ENCODE measurements around the gene NUTF2.

Gene NUTF2

DNA sequence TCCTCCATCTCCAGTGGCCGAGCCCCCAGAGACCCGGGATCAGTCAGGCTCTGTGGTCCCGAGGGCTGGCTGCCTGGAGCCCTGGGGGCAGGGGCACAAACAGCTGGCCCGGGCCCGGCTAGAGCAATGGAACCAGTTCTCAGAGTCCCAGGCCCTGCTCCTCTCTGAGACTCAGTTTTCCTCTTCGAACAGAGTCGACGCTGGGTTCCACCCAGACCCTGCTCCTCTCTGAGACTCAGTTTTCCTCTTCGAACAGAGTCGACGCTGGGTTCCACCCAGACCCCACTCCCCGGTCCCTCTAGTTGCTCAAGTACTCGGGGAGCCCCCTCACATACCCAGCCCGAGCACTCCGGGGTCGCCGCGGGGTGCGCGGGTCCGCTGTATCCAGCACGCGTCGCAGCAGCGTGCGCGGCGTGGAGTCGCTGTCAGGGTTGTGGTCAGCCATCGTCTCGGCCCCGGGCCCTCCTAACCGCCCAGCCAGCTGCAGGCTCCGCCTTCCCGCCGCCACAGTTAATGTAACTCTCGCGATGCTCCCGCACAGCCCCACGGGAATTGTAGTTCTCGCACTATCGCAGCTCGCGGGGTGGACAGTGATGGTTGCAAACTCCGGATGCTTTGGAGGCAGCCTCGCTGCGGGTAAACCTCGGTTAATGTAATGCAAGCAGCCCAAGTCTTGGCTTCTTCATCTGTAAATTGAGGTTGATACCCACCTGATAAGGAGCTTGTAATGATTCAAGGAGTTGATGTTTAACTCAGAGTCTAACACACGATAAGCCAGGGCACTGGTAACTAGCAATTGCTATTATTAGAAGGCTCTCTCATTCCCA is 13.1 kb upstream of the NUTF2 start (continued):
- TF ChIP-seq, protein P1, sequence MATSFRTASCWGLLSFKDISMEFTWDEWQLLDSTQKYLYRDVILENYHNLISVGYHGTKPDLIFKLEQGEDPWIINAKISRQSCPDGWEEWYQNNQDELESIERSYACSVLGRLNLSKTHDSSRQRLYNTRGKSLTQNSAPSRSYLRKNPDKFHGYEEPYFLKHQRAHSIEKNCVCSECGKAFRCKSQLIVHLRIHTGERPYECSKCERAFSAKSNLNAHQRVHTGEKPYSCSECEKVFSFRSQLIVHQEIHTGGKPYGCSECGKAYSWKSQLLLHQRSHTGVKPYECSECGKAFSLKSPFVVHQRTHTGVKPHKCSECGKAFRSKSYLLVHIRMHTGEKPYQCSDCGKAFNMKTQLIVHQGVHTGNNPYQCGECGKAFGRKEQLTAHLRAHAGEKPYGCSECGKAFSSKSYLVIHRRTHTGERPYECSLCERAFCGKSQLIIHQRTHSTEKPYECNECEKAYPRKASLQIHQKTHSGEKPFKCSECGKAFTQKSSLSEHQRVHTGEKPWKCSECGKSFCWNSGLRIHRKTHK (tag by site-specific recombination; IDR thresholded peaks at IDR 0.05), result no peak
- TF ChIP-seq ZBTB17 (tag by site-specific recombination; IDR thresholded peaks at IDR 0.05) (no peak), ZNF239 (tag by site-specific recombination; IDR thresholded peaks at IDR 0.05) (no peak), ZSCAN16 (tag by site-specific recombination; IDR thresholded peaks at IDR 0.05) (no peak), ZNF560 (tag by site-specific recombination; IDR thresholded peaks at IDR 0.05; ENCODE audit: borderline replicate concordance) (no peak), ZNF558 (tag by site-specific recombination; IDR thresholded peaks at IDR 0.05) (no peak), KLF8 (tag by site-specific recombination; IDR thresholded peaks at IDR 0.05) (peak; percentile 74), ZNF791 (tag by site-specific recombination; IDR thresholded peaks at IDR 0.05) (no peak), ZBTB8A (tag by site-specific recombination; IDR thresholded peaks at IDR 0.05) (no peak), ZNF777 (tag by site-specific recombination; IDR thresholded peaks at IDR 0.05; ENCODE audit: borderline replicate concordance) (no peak), ZNF510 (tag by site-specific recombination; IDR thresholded peaks at IDR 0.05; ENCODE audit: insufficient replicate concordance) (no peak), ZNF274 (IDR thresholded peaks at IDR 0.05; ENCODE audit: low read length) (no peak), ZNF274 (tag by site-specific recombination; IDR thresholded peaks at IDR 0.05; ENCODE audit: borderline replicate concordance) (no peak), REPIN1 (tag by site-specific recombination; IDR thresholded peaks at IDR 0.05; ENCODE audit: low read depth) (no peak), ZNF626 (tag by site-specific recombination; IDR thresholded peaks at IDR 0.05) (no peak), ZNF23 (tag by site-specific recombination; IDR thresholded peaks at IDR 0.05; ENCODE audit: borderline replicate concordance) (no peak), ZNF324 (tag by site-specific recombination; IDR thresholded peaks at IDR 0.05) (no peak), ZNF266 (tag by site-specific recombination; IDR thresholded peaks at IDR 0.05; ENCODE audit: low read depth) (no peak), ZNF548 (tag by site-specific recombination; IDR thresholded peaks at IDR 0.05) (no peak), TRIM28 (IDR thresholded peaks at IDR 0.05; ENCODE audit: borderline replicate concordance, low read length) (no peak), ZNF623 (tag by site-specific recombination; IDR thresholded peaks at IDR 0.05) (no peak), KLF16 (tag by site-specific recombination; IDR thresholded peaks at IDR 0.05) (peak; percentile 81; the same call in 1 of the 2 replicates), ZXDB (tag by site-specific recombination; IDR thresholded peaks at IDR 0.05) (peak; percentile 86), EGR2 (tag by site-specific recombination; IDR thresholded peaks at IDR 0.05; ENCODE audit: low read depth) (no peak), GFI1B (tag by site-specific recombination; IDR thresholded peaks at IDR 0.05) (no peak), ZNF37A (tag by site-specific recombination; IDR thresholded peaks at IDR 0.05) (no peak), ZNF24 (tag by site-specific recombination; IDR thresholded peaks at IDR 0.05) (0 out of 2 replicates have a peak, but pooled peaks have one; percentile 32), ZBTB21 (tag by site-specific recombination; IDR thresholded peaks at IDR 0.05) (no peak), ZNF146 (tag by site-specific recombination; IDR thresholded peaks at IDR 0.05) (no peak)
- TF ChIP-seq, protein P2, sequence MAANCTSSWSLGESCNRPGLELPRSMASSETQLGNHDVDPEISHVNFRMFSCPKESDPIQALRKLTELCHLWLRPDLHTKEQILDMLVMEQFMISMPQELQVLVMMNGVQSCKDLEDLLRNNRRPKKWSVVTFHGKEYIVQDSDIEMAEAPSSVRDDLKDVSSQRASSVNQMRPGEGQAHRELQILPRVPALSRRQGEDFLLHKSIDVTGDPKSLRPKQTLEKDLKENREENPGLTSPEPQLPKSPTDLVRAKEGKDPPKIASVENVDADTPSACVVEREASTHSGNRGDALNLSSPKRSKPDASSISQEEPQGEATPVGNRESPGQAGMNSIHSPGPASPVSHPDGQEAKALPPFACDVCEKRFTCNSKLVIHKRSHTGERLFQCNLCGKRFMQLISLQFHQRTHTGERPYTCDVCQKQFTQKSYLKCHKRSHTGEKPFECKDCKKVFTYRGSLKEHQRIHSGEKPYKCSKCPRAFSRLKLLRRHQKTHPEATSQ (tag by site-specific recombination; IDR thresholded peaks at IDR 0.05), result no peak
- TF ChIP-seq, protein P3, sequence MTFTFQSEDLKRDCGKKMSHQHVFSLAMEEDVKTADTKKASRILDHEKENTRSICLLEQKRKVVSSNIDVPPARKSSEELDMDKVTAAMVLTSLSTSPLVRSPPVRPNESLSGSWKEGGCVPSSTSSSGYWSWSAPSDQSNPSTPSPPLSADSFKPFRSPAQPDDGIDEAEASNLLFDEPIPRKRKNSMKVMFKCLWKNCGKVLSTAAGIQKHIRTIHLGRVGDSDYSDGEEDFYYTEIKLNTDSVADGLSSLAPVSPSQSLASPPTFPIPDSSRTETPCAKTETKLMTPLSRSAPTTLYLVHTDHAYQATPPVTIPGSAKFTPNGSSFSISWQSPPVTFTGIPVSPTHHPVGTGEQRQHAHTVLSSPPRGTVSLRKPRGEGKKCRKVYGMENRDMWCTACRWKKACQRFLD (tag by site-specific recombination; IDR thresholded peaks at IDR 0.05), result no peak
- TF ChIP-seq, protein P4, sequence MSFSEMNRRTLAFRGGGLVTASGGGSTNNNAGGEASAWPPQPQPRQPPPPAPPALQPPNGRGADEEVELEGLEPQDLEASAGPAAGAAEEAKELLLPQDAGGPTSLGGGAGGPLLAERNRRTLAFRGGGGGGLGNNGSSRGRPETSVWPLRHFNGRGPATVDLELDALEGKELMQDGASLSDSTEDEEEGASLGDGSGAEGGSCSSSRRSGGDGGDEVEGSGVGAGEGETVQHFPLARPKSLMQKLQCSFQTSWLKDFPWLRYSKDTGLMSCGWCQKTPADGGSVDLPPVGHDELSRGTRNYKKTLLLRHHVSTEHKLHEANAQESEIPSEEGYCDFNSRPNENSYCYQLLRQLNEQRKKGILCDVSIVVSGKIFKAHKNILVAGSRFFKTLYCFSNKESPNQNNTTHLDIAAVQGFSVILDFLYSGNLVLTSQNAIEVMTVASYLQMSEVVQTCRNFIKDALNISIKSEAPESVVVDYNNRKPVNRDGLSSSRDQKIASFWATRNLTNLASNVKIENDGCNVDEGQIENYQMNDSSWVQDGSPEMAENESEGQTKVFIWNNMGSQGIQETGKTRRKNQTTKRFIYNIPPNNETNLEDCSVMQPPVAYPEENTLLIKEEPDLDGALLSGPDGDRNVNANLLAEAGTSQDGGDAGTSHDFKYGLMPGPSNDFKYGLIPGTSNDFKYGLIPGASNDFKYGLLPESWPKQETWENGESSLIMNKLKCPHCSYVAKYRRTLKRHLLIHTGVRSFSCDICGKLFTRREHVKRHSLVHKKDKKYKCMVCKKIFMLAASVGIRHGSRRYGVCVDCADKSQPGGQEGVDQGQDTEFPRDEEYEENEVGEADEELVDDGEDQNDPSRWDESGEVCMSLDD (tag by site-specific recombination; IDR thresholded peaks at IDR 0.05), result no peak
- TF ChIP-seq, protein P5, sequence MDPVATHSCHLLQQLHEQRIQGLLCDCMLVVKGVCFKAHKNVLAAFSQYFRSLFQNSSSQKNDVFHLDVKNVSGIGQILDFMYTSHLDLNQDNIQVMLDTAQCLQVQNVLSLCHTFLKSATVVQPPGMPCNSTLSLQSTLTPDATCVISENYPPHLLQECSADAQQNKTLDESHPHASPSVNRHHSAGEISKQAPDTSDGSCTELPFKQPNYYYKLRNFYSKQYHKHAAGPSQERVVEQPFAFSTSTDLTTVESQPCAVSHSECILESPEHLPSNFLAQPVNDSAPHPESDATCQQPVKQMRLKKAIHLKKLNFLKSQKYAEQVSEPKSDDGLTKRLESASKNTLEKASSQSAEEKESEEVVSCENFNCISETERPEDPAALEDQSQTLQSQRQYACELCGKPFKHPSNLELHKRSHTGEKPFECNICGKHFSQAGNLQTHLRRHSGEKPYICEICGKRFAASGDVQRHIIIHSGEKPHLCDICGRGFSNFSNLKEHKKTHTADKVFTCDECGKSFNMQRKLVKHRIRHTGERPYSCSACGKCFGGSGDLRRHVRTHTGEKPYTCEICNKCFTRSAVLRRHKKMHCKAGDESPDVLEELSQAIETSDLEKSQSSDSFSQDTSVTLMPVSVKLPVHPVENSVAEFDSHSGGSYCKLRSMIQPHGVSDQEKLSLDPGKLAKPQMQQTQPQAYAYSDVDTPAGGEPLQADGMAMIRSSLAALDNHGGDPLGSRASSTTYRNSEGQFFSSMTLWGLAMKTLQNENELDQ (tag by site-specific recombination; IDR thresholded peaks at IDR 0.05; ENCODE audit: low read depth), result no peak
